ENCODE data around the gene GOLGA6C. TPM values are rescaled to one million over a fixed set of nuclear protein-coding genes. Genes with fewer than 3 reads are reported as not detected.

Gene GOLGA6C
- total and polyA plus RNA-seq, 10 donors, result not detected

GRCh38 chr15:75227663-75228280 lies 30.4 kb upstream of the GOLGA6C start:
- intact Hi-C loops (cut with DNase I; ENCODE audit: low total_unique reads), result no loop called here
- Histone ChIP-seq H3K27me3 (replicated peaks in 1 of 7) (peaks cover 0 to 35% (median 0%) of the 10 kb centered on the region in 7 donors), H3K4me1 (no peaks in the 10 kb centered on the region), H3K9me3 (no peaks in the 10 kb centered on the region), H3K4me3 (no peak overlapping the region), H3K36me3 (no peaks in the 10 kb centered on the region), H3K27ac (no peak overlapping the region)
- TF ChIP-seq, protein P1, sequence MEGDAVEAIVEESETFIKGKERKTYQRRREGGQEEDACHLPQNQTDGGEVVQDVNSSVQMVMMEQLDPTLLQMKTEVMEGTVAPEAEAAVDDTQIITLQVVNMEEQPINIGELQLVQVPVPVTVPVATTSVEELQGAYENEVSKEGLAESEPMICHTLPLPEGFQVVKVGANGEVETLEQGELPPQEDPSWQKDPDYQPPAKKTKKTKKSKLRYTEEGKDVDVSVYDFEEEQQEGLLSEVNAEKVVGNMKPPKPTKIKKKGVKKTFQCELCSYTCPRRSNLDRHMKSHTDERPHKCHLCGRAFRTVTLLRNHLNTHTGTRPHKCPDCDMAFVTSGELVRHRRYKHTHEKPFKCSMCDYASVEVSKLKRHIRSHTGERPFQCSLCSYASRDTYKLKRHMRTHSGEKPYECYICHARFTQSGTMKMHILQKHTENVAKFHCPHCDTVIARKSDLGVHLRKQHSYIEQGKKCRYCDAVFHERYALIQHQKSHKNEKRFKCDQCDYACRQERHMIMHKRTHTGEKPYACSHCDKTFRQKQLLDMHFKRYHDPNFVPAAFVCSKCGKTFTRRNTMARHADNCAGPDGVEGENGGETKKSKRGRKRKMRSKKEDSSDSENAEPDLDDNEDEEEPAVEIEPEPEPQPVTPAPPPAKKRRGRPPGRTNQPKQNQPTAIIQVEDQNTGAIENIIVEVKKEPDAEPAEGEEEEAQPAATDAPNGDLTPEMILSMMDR (IDR thresholded peaks at IDR 0.05 in 8 of 11, conservative IDR thresholded peaks at IDR 0.05 in 3 of 11), result no peak
- 75 to 88% (median 82%) methylated on average over 9 to 13 of the region's 13 CpGs for WGBS, 5 donors
- DNase-seq, result peak; percentile 41

GRCh38 chr15:75228787-75229186 lies 29.3 kb upstream of the GOLGA6C start:
- TF ChIP-seq POLR2AphosphoS5 (IDR thresholded peaks at IDR 0.05) (no peak), POLR2A (IDR thresholded peaks at IDR 0.05) (no peak)
- TF ChIP-seq, protein P1 (IDR thresholded peaks at IDR 0.05 in 8 of 11, conservative IDR thresholded peaks at IDR 0.05 in 3 of 11), result no peak
- no peak overlapping the region for H3K4me3 ChIP-seq
- no peak overlapping the region for H3K27ac ChIP-seq
- no peaks in the 10 kb centered on the region for H3K36me3 ChIP-seq
- DNase-seq, result peak; percentile 61
- H3K27me3 ChIP-seq (replicated peaks in 1 of 7), result peaks cover 0 to 45% (median 0%) of the 10 kb centered on the region in 7 donors
- intact Hi-C loops (cut with DNase I; ENCODE audit: low total_unique reads), result no loop called here
- H3K9me3 ChIP-seq, result no peaks in the 10 kb centered on the region
- H3K4me1 ChIP-seq, result no peaks in the 10 kb centered on the region
- WGBS, 5 donors, result 83 to 91% (median 87%) methylated on average over 9 of the region's 9 CpGs

GRCh38 chr15:75229191-75230015 lies 28.7 kb upstream of the GOLGA6C start:
- TF ChIP-seq POLR2A (IDR thresholded peaks at IDR 0.05) (no peak), POLR2AphosphoS5 (IDR thresholded peaks at IDR 0.05) (no peak)
- TF ChIP-seq, protein P1 (IDR thresholded peaks at IDR 0.05 in 8 of 11, conservative IDR thresholded peaks at IDR 0.05 in 3 of 11), result no peak
- 85 to 91% (median 90%) methylated on average over 20 to 21 of the region's 21 CpGs for WGBS, 5 donors
- intact Hi-C loops (cut with DNase I; ENCODE audit: low total_unique reads), result no loop called here

GRCh38 chr15:75230016-75230343 lies 28.2 kb upstream of the GOLGA6C start:
- Histone ChIP-seq H3K4me1 (no peaks in the 10 kb centered on the region), H3K27ac (no peak overlapping the region), H3K9me3 (no peaks in the 10 kb centered on the region), H3K27me3 (replicated peaks in 1 of 7) (peaks cover 0 to 56% (median 0%) of the 10 kb centered on the region in 7 donors), H3K4me3 (no peak overlapping the region), H3K36me3 (no peaks in the 10 kb centered on the region)
- TF ChIP-seq, protein P1 (IDR thresholded peaks at IDR 0.05 in 8 of 11, conservative IDR thresholded peaks at IDR 0.05 in 3 of 11), result no peak
- TF ChIP-seq POLR2A (IDR thresholded peaks at IDR 0.05) (no peak), POLR2AphosphoS5 (IDR thresholded peaks at IDR 0.05) (no peak)
- intact Hi-C loops (cut with DNase I; ENCODE audit: low total_unique reads), result no loop called here
- DNase-seq, result no peak
- 80 to 100% (median 92%) methylated on average over 1 to 2 of the region's 2 CpGs for WGBS, 5 donors

More at GRCh38 chr15:75229191-75230015, 28.7 kb upstream of the GOLGA6C start:
- peak; percentile 63 for DNase-seq
- Histone ChIP-seq H3K27ac (no peak overlapping the region), H3K4me3 (no peak overlapping the region), H3K36me3 (no peaks in the 10 kb centered on the region), H3K27me3 (replicated peaks in 1 of 7) (peaks cover 0 to 51% (median 0%) of the 10 kb centered on the region in 7 donors), H3K4me1 (no peaks in the 10 kb centered on the region), H3K9me3 (no peaks in the 10 kb centered on the region)

All from spleen (tissue), 11 donors.